ES-I3 (cell line): ENCODE results near the gene VWC2.

Source experiments
- H3K36me3 ChIP-seq: 2 replicates; pipeline ENCODE4 v1.6.1; 2013; ENCODE audit warnings: mild to moderate bottlenecking, low read length, control low read depth, moderate library complexity; ENCODE audit not compliant: insufficient read depth
- H3K4me1 ChIP-seq: 2 replicates; pipeline ENCODE4 v1.6.1; 2013; ENCODE audit warnings: mild to moderate bottlenecking, control low read depth, low read length; ENCODE audit not compliant: insufficient read depth
- H3K9ac ChIP-seq: 2 replicates; pipeline ENCODE4 v1.6.1; 2013; ENCODE audit warnings: low read depth, mild to moderate bottlenecking, low read length, moderate library complexity
- H3K9me3 ChIP-seq: 2 replicates; pipeline ENCODE4 v1.6.1; 2013; ENCODE audit warnings: mild to moderate bottlenecking, low read length, moderate library complexity; ENCODE audit not compliant: control insufficient read depth, insufficient read depth

Gene VWC2

DNA sequence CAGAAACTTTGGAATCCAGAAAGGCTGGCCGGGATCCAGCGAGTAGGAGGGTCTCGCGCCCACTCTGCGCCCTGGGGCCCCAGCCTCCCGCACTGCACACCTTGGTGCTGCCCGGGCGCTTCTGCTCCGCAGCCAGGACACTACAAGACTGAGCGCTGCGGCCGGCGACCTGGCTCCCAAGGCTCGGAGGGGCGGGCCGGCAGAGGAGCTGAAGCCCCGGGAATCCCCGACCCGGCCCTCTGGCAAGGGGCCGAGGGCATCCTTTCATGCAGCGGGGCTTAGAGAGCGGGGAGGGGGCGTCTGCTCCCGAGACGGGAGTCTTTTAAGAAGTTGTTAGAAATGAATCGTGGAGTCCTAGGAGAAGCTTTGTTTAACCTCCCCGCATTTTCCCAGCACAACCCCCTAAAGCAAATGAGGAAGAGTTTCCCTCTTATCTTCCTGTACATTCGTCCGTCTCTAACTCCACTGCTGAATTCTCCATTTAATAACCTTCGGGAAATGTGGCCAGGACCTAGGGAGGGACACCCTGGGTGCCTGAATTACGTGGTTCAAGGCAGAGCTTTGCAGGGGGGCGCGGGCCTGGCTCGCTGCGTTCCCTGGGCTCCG lies 1.1 kb downstream of the VWC2 start:
- Histone ChIP-seq H3K9me3 (no peaks in the 10 kb centered on the region; the same call in 1 of the 2 replicates), H3K9ac (peak overlapping the region; percentile 71), H3K36me3 (no peaks in the 10 kb centered on the region), H3K4me1 (no peaks in the 10 kb centered on the region)

DNA sequence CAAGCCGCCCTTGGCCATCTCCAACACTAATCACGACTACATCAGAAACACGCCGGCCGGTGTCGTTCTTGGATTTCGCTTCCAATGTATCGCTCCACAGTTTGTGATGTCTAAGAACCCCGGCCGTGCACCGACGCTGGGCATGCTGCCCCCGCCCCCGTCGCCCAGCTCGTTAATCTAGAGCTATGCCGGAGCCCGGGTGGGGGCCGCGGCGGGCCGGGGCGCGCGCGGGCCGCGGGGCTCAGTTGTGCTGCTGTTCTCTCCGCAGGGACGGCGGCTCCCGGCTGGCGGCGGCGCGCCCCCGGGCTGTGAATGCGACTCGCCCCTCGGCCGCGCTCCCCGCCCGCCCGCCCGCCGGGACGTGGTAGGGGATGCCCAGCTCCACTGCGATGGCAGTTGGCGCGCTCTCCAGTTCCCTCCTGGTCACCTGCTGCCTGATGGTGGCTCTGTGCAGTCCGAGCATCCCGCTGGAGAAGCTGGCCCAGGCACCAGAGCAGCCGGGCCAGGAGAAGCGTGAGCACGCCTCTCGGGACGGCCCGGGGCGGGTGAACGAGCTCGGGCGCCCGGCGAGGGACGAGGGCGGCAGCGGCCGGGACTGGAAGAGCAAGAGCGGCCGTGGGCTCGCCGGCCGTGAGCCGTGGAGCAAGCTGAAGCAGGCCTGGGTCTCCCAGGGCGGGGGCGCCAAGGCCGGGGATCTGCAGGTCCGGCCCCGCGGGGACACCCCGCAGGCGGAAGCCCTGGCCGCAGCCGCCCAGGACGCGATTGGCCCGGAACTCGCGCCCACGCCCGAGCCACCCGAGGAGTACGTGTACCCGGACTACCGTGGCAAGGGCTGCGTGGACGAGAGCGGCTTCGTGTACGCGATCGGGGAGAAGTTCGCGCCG lies 1.9 kb downstream of the VWC2 start:
- peaks cover 3% of the 10 kb centered on the region; the same call in 1 of the 2 replicates for H3K9me3 ChIP-seq
- H3K4me1 ChIP-seq, result no peaks in the 10 kb centered on the region
- H3K36me3 ChIP-seq, result no peaks in the 10 kb centered on the region
- peak overlapping the region; percentile 71 for H3K9ac ChIP-seq

DNA sequence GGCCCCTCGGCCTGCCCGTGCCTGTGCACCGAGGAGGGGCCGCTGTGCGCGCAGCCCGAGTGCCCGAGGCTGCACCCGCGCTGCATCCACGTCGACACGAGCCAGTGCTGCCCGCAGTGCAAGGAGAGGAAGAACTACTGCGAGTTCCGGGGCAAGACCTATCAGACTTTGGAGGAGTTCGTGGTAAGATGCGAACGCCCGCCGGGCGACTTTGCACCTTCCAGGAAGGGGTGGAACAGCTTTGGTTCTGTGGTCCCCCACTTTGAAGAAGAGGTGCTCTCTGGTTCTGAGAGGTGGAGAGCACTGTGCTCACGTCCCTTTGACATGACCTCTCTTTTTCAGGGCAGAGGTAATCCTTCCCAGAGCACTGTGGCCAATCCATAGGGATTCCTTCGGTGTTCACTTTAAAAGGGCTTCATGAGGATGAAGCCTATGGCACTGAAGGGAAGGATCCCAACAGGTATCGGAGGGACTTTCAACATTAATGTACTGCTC lies 2.6 kb downstream of the VWC2 start:
- H3K36me3 ChIP-seq, result no peaks in the 10 kb centered on the region
- peak overlapping the region; percentile 71 for H3K9ac ChIP-seq
- H3K9me3 ChIP-seq, result peaks cover 3% of the 10 kb centered on the region; the same call in 1 of the 2 replicates

DNA sequence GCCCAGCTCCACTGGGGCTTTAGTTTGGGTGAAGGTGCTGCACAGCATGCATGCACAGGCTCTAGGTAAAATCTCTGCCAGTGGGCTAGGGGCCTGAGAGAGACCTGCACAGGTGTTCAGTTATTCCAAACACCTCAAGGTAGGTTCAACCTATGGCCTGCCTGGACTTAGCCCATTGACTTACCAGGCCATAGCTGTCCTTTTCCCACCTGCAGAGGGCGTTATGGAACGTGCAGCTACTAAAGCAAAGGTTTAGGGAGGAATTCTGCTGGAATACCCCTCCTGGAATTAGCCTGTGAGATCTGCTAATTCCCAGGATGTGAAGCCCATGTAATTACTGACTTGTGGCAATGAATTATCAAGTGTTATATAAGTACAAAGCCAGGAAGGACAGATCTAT lies 3.6 kb downstream of the VWC2 start:
- H3K4me1 ChIP-seq, result no peaks in the 10 kb centered on the region
- H3K36me3 ChIP-seq, result no peaks in the 10 kb centered on the region
- H3K9me3 ChIP-seq, result peaks cover 3% of the 10 kb centered on the region; the same call in 1 of the 2 replicates
- no peak overlapping the region for H3K9ac ChIP-seq

More for the DNA sequence above, 2.6 kb downstream of the VWC2 start:
- H3K4me1 ChIP-seq, result no peaks in the 10 kb centered on the region

DNA sequence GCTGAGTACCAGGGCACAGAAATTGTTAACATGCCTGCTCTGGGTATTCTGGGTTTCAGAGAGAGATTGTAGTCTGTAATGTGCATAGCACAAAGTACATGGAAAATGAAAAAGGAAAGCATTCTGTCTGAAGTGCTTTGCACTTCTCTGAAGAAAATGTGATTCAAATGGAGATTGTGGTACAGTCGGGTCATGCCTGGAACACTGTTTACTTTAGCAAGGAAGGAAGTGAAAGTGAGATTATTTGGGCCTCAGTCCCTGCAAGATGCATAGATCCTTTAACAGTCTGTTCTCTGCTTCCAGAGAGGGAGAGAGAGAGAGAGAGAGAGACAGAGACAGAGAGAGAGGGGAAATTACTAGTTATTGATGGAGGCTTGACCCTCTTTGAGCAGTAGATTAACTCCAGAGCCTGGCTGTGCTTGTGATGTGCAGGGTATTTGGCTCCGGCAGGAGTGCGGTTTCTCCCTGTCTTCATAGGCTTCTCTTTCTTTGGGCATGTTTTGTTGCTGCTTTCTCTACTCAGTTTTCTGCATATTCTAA lies 5.4 kb downstream of the VWC2 start:
- Histone ChIP-seq H3K4me1 (no peaks in the 10 kb centered on the region), H3K9me3 (peaks cover 3% of the 10 kb centered on the region; the same call in 1 of the 2 replicates), H3K36me3 (no peaks in the 10 kb centered on the region), H3K9ac (no peak overlapping the region)

DNA sequence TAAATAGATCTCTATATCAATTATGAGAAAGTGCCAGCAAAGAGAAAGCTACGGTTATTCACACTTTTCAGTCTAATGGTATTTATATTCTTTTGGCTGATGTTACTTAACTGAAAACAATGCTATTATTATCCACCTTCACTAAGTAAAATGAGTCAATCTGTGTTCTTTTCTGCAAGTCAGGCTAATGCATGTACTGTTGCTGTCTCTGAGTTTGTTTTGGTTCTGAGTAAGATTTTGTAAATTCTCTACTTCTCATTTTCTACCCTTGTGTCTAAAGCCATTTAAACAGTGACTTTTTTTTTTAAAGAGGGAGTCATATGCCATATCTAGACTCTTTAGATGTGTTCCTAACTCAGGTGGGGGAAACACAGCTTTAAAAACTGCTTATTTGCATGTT lies 7.5 kb downstream of the VWC2 start:
- no peak overlapping the region for H3K9ac ChIP-seq
- no peaks in the 10 kb centered on the region for H3K4me1 ChIP-seq
- no peaks in the 10 kb centered on the region for H3K36me3 ChIP-seq
- H3K9me3 ChIP-seq, result peaks cover 3% of the 10 kb centered on the region; the same call in 1 of the 2 replicates

DNA sequence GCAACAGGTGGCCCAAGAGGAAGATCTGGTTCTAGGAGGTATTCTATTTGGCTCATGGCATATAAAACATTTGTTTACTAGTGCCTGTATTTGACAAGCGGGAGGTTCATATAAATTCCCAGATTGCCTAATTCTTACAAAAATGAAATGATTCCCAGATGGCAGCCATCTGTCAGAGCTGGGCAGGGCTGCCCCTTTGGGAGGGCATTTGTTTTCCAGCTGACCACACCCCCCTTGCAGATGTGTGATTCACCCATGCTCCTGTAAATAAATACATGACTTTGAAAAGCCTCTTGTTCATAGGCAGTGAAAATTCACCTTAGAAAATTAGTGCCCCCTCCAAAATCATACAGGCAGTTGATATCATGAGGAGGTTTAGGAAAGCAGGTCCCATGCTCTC lies 8.6 kb downstream of the VWC2 start:
- no peaks in the 10 kb centered on the region for H3K4me1 ChIP-seq
- peaks cover 3% of the 10 kb centered on the region; the same call in 1 of the 2 replicates for H3K9me3 ChIP-seq
- H3K9ac ChIP-seq, result no peak overlapping the region

DNA sequence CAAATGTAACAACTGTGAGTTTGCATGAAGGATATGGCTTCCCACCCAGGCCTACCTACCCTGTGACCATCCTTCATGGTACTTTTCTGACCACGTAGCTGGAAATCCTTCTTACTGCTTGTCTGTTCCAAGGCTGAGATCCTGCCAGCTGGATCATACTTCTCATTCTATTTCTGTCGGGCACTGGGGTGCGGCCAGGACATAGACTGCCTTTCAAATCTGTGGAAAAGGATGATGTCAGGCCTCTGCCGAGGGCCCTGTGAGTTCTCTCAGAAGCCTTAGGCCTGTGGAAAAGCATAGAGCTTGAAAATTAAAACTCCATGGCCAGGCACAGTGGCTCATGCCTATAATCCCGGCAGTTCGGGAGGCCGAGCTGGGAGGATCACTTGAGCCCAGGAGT lies 10.0 kb downstream of the VWC2 start:
- Histone ChIP-seq H3K9me3 (peaks cover 3% of the 10 kb centered on the region; the same call in 1 of the 2 replicates), H3K4me1 (no peaks in the 10 kb centered on the region), H3K36me3 (no peaks in the 10 kb centered on the region), H3K9ac (no peak overlapping the region)

More for the DNA sequence above, 8.6 kb downstream of the VWC2 start:
- no peaks in the 10 kb centered on the region for H3K36me3 ChIP-seq

DNA sequence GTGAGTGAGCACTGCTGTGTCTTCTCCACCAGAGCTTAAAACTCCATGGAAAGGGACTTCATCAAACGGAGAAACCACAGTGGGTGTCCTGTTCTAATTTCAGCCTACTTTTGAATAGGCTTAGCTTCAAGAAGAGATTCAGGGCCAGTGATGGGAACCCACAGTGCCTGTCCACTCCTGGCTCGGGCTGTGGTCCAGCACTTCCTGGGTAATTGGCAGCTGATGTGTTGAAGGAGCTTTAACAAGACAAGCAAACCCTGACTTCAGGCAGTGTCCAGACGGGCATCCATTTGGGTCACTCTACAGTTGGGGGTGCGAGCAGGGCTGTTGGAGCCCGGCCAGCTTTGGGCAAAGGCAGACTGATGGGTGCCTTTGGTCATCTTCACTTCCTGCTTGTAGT lies 14.5 kb downstream of the VWC2 start:
- Histone ChIP-seq H3K4me1 (peaks cover 17% of the 10 kb centered on the region), H3K9me3 (no peaks in the 10 kb centered on the region), H3K9ac (no peak overlapping the region), H3K36me3 (no peaks in the 10 kb centered on the region)

DNA sequence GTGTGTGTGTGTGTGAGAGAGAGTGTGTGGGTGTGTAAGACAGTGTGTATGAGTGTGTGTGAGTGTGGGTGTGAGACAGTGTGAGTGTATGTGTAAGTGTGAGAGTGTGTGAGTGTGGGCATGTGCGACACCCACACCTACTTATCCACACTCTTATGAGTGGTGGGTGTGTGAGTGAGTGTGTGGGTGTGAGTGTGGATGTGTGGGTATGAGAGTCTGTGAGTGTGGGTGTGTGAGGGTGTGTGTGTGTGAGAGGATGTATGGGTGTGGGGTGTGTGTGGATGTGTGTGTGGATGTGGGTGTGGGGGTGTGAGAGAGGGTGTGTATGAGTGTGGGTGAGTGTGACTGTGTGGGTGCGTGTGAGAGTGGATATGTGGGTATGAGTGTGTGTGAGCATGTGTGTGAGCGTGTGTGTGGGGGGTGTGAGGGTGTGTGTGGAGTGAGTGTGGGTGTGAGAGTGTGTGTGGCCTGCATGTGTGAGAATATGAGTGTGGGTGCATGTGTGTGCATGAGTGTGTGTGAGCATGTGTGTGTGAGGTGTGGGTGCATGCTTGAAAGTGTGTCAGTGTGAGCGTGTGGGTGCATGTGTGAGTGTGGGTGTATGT lies 15.1 kb downstream of the VWC2 start:
- Histone ChIP-seq H3K9ac (no peak overlapping the region), H3K4me1 (peaks cover 17% of the 10 kb centered on the region), H3K36me3 (no peaks in the 10 kb centered on the region), H3K9me3 (no peaks in the 10 kb centered on the region)

DNA sequence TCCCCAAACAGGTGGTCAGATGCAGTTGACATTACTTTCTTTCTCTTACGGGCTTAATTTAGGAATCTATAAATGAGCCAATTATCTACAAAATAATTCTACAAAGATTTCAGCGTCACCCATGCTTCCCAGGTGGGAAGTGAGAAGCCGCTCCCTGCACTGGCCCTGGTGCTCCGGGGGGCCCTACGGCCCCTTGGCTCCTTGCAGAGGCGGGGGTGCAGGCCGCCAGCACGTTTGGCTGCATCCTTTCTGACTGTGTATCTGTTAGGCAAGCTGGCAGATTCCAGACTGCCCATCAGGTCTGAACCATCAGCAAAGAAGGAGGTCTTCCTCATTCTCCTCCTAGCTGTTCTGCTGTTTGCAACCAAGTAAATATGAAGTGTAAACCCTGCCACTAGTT lies 16.3 kb downstream of the VWC2 start:
- H3K9ac ChIP-seq, result no peak overlapping the region
- peaks cover 17% of the 10 kb centered on the region for H3K4me1 ChIP-seq

DNA sequence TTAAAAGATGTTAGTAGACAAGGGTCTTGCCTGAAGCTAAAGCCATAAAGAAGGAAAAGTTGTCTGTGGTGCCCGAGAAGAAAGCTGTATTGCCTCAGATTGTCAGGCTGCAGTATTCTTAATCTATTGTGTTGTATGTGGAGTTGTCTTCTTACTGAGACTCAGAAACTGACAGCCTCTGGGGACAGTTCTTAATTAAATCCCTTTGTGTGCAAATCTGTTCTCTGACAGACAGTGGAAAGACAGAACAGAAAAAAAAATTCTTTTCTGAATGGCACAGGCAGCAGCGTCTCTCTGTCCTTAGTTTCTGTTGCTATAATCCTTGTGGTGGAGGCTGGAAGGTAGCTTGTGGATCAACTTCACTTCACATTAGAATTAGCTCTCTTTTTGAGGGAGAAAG lies 16.8 kb downstream of the VWC2 start:
- no peaks in the 10 kb centered on the region for H3K36me3 ChIP-seq
- peaks cover 17% of the 10 kb centered on the region for H3K4me1 ChIP-seq
- H3K9ac ChIP-seq, result no peak overlapping the region
- H3K9me3 ChIP-seq, result no peaks in the 10 kb centered on the region

More for the DNA sequence above, 16.3 kb downstream of the VWC2 start:
- no peaks in the 10 kb centered on the region for H3K36me3 ChIP-seq
- no peaks in the 10 kb centered on the region for H3K9me3 ChIP-seq

DNA sequence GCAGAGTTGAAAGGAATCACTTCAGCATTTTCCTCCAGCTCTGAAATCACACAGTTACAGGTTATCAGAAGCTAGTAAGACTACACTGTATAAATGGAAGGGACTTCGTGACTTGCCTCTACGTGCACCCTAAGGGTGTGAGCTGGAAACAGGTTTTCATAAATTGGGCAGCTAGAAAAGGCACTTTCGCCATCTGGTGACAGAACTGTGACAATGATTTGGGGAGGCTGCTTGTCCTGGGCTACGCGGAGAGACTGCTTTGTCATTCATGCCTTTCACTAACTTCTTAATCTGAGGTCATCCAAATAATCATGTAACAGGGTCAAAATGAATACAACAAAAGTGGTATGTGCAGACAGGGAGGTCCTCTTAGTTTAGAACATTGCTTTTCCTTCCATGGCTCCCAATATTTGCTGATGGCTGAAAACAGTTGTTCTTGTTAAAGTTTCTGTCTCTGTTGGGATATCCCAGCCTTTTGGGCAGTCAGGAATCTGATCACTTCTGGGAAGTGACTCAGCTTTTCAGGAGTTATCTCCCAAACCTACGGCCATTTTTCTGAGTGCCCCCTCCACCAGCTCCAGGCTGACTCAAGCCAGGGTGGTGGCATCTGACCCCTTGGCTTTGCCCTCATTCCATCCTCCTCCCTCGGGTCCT lies 17.8 kb downstream of the VWC2 start:
- H3K9me3 ChIP-seq, result no peaks in the 10 kb centered on the region
- H3K9ac ChIP-seq, result no peak overlapping the region
- peaks cover 17% of the 10 kb centered on the region for H3K4me1 ChIP-seq
- no peaks in the 10 kb centered on the region for H3K36me3 ChIP-seq
